GM19438 (cell line): Measurements from ENCODE around the gene TRIM48.
"Not testable (repeated sequence)": the region's sequence is repeated elsewhere in the genome, so short reads cannot be mapped to it uniquely, and the experiment has no call there.

ENCODE experiments used
- ATAC-seq: cut with Tn5 transposase; IDR thresholded peaks from one replicate; pipeline ENCODE4 v1.9.1; 2021; ENCODE audit warnings: low read depth; ENCODE audit not compliant: unreplicated experiment

The TRIM48 gene, protein sequence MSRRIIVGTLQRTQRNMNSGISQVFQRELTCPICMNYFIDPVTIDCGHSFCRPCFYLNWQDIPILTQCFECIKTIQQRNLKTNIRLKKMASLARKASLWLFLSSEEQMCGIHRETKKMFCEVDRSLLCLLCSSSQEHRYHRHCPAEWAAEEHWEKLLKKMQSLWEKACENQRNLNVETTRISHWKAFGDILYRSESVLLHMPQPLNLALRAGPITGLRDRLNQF

DNA sequence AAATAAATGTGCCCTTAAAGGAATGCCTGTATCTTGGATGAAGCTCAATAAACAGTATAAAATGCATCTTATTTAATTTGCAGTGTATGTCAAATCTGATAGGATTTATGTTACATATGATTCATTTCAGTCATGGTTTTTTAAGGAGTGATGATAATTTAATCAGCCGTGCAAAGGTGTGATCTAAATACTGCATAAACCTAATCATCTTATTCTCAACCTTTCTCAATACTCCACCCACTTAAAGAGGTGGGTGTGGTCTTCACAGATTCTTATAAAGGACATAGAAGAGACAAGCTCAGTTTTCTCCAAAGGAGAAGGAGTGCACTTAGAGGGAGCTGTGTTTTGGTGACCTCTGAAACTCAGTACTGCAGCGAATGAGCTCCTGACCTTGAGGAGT is at the start of gene TRIM48:
Gene TRIM48, plus strand, starts transcription at position 301 of the 400 bp plus-strand sequence. CDS start 113 bp downstream, outside the sequence.
- not testable (repeated sequence) for ATAC-seq

DNA sequence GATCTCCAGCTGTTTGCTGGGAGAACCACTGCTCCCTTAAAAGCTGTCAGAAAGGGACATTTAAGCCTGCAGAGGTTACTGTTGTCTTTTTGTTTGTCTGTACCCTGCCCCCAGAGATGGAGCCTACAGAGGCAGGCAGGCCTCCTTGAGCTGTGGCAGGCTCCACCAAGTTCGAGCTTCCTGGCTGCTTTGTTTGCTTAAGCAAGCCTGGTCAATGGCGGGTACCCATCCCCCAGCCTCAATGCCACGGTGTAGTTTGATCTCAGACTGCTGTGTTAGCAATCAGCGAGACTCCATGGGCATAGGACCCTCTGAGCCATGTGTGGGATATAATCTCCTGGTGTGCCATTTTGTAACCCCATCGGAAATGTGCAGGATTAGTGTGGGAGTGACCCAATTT is 23.6 kb upstream of the TRIM48 start:
- ATAC-seq: not testable (repeated sequence)

- no peak for ATAC-seq
Observed at GRCh38 chr11:55263081-55263480, 1.1 kb downstream of the TRIM48 start.
